Measurements from ENCODE around the gene BCL11A. TPM values are rescaled to one million over a fixed set of nuclear protein-coding genes. Genes with fewer than 3 reads are reported as not detected.

The BCL11A gene
- total and polyA plus RNA-seq, 2 donors from 2014 or later, result 1.4 to 8.7 TPM

DNA sequence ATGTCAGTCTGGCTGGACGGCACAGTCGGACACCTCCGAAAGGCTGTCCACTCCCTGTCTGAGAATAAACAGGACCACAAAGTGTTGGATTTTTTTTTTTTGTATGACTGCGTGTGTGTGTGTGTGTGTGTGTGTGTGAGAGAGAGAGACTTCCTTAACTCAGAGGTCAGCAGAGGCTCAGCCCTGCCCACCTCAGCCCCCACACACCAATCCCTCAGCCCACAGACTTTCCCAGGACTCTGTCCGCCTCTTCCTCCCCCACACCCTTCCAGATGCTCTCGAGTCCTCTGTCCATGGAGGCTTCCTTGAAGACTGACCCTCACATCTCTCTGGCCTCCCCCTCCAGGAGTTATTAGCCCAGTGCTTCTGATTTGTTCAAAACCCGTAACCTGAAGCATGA, 147.3 kb downstream of the BCL11A start:
- FAIRE-seq (no peak), DNase-seq (peak in 4 of 5 donors; percentile 57 to 76 (median 65))
- H3K27me3 ChIP-seq (ENCODE audit: control insufficient read depth, insufficient read depth, low read length), result no peaks in the 10 kb centered on the region

DNA sequence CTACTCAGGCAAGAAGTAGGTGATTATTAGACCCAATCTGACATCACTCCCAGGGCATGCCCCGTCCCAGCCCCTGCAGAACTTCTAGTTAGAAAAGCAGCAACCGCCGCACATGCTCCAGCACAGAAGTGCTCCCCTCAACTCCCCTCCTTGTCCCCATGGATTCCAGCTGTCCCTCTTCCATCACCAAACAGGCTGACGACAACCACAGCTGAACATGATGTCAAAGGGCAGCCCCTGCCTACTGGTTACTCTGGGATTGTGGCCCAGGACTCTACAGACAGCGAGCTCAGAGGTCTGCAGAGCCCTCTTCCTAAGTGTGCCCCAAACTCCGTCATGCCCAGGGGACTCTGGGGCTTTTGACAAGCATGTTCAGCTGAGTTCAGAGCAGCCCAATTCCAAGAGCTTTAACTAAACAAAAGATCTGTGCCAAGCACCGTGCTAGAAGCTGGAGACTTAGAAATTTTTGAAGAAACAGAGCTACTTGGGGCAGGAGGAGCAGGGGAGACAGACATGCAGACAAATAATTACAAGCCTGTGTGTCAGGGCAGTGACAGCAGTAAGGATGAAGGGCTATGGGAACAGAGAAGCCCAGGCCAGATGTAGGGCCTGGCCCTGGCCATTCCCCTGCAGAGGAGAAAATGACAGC, 148.1 kb downstream of the BCL11A start:
- DNase-seq, result no peak
- intact Hi-C loops (cut with DNase I), result no loop called here
- no peak for FAIRE-seq
- Histone ChIP-seq H3K4me1 (ENCODE audit: control insufficient read depth in 2 of 3, insufficient read depth in 2 of 3, low read depth in 1 of 3, low read length in 3 of 3) (no peaks in the 10 kb centered on the region), H3K9me3 (ENCODE audit: control insufficient read depth in 2 of 3, insufficient read depth in 1 of 3, low read length in 3 of 3) (no peaks in the 10 kb centered on the region), H3K36me3 (ENCODE audit: control insufficient read depth in 2 of 3, insufficient read depth in 3 of 3, low read length in 3 of 3) (no peaks in the 10 kb centered on the region), H3K27ac (ENCODE audit: low read depth in 2 of 2, low read length in 2 of 2) (no peak overlapping the region), H3K4me3 (ENCODE audit: low read length in 3 of 3) (no peak overlapping the region), H3K9ac (ENCODE audit: low read length in 3 of 3) (no peak overlapping the region), H3K27me3 (ENCODE audit: control insufficient read depth, insufficient read depth, low read length) (no peaks in the 10 kb centered on the region)
- TF ChIP-seq, protein P1, sequence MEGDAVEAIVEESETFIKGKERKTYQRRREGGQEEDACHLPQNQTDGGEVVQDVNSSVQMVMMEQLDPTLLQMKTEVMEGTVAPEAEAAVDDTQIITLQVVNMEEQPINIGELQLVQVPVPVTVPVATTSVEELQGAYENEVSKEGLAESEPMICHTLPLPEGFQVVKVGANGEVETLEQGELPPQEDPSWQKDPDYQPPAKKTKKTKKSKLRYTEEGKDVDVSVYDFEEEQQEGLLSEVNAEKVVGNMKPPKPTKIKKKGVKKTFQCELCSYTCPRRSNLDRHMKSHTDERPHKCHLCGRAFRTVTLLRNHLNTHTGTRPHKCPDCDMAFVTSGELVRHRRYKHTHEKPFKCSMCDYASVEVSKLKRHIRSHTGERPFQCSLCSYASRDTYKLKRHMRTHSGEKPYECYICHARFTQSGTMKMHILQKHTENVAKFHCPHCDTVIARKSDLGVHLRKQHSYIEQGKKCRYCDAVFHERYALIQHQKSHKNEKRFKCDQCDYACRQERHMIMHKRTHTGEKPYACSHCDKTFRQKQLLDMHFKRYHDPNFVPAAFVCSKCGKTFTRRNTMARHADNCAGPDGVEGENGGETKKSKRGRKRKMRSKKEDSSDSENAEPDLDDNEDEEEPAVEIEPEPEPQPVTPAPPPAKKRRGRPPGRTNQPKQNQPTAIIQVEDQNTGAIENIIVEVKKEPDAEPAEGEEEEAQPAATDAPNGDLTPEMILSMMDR (IDR thresholded peaks at IDR 0.05; ENCODE audit: borderline replicate concordance, extremely low read depth, insufficient read depth), result no peak

More for the DNA sequence above, 147.3 kb downstream of the BCL11A start:
- H3K36me3 ChIP-seq (ENCODE audit: control insufficient read depth in 2 of 3, insufficient read depth in 3 of 3, low read length in 3 of 3), result no peaks in the 10 kb centered on the region
- intact Hi-C loops (cut with DNase I), result no loop called here
- no peak overlapping the region for H3K4me3 ChIP-seq (ENCODE audit: low read length in 3 of 3)
- H3K9ac ChIP-seq (ENCODE audit: low read length in 3 of 3), result no peak overlapping the region
- TF ChIP-seq, protein P1 (IDR thresholded peaks at IDR 0.05; ENCODE audit: borderline replicate concordance, extremely low read depth, insufficient read depth), result no peak
- no peaks in the 10 kb centered on the region for H3K9me3 ChIP-seq (ENCODE audit: control insufficient read depth in 2 of 3, insufficient read depth in 1 of 3, low read length in 3 of 3)
- no peaks in the 10 kb centered on the region for H3K4me1 ChIP-seq (ENCODE audit: control insufficient read depth in 2 of 3, insufficient read depth in 2 of 3, low read depth in 1 of 3, low read length in 3 of 3)
- no peak overlapping the region for H3K27ac ChIP-seq (ENCODE audit: low read depth in 2 of 2, low read length in 2 of 2)

Other genes with a start within 250 kb of the BCL11A start
- 12.2 TPM for gene PAPOLG, start 202.6 kb upstream of the BCL11A start, total RNA-seq
- 3.0 TPM for gene PAPOLG, start 202.6 kb upstream of the BCL11A start, polyA plus RNA-seq (ENCODE audit: insufficient read depth, low read depth, low replicate concordance)

Measured in kidney (tissue), 14 donors.